ENCODE results near the gene EXTL1.

The EXTL1 gene

DNA sequence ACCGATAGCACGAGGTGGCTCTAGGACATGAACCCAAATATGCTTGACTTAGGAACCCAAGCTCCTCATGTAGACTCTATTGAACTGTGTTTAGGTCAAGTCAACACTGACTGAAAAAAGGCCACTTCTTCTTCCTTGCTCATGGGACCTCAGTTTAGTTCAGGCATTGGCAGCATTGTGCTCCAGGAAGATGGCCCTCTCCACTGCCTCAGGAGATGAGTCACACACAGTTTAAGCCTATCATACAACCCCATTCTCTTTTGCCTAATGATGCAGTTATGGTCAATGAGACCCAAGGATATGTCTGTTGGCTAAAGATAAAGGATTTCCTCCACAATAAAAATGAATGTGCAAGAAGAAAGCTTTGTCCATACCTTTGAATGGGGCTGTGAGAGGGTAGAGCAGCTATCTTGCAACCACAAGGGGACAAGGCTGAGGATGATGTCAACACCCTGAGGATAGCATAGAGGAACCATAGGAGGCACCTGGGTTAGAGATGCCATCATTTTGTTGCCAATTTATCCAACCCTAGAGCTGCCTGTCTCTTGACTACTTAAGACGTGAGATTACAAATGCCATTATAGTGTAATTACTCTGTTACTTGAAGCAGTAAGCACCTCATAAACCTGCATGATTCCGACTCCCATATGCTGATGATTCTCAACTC, 48.9 kb downstream of the EXTL1 start:
- no peak for DNase-seq (ENCODE audit: low read depth)

DNA sequence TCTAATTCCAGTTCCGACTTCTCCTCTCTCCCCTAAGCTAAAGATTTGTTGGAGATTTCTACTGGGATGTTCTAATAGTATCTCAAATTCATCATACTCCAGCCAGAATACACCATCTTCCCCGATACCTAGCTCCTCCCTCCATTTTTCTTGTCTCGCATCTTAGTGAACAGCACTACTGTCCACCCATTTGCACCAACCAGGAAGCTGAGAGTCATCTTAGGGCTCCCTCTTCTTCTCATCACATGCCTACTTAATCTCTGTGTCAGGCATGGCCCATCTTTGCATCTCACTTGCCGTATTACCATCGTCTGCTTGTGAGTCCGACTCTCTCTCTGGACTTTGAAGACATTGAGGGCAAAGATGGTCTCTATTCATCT, 49.4 kb downstream of the EXTL1 start:
- DNase-seq (ENCODE audit: low read depth): no peak

DNA sequence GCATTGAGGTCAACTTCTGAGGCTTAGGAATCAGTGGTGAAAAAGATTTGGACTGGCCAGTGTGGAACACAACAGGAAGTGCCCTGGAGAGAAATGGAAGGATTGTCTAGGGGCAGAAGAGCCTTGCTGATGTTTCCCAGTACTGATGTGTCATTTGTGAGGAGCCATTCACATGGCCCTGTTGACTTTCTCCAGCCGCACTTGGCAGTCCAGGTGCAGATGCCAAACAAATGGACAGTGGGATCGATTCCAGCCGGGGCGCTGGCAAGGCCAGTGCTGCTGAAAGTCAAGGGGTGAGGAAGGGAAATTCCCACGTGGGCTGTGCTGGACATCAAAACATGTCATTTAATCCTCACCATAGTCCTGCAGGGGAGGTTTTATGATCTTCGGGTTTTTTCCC, 50.7 kb downstream of the EXTL1 start:
- DNase-seq (ENCODE audit: low read depth): no peak

DNA sequence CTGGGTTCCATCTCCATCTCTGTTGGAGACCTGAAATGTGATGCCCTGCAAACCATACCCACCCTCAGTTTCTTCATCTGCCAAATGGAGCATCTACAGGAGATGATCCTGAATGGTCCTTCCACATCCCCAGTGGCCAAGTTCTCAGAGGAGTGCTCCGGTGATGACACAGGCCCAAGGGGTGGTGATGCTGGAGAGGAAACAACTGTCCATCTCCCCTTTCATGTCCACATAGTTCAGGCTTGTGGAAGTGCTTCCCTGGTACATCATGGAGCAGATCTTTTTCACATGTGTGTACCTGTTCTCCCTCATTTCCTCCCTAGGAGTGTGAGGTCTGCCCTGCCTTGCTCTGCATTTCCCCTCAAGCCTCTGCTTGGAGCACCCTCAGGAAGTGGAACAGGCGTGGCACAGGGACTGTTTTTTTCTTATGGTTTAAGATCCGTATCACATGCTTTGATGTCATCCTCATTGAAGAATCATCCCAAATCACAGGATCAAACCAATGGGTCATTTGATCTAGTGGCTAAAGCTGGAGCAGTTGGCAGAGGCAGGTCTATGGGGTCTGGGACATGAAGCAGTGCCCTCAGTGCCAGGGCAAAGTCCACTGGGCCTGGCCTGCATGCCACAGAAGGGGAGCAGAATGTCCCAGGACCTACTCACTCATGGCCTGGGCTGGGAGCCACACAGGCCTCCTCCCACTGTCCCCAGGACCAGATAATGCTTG, 54.0 kb downstream of the EXTL1 start:
- no peak for DNase-seq (ENCODE audit: low read depth)

DNA sequence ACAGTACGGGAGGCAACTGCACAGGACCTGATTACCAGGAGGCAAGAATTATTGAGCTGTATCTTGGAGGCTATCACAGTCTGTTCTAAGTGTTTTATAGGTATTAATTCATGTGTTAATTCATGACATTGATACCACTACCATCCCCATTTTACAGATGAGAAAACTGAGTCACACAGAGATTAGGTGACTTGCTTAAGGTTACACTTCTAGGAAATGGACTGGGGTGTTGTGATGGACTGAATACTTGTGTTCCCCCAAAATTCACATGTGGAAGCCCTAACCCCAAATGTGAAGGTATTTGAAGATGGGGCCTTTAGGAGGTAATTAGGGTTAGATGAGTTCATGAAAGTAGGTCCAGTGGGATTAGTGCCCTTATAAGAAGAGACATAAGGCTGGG, 55.9 kb downstream of the EXTL1 start:
- DNase-seq (ENCODE audit: low read depth): no peak

DNA sequence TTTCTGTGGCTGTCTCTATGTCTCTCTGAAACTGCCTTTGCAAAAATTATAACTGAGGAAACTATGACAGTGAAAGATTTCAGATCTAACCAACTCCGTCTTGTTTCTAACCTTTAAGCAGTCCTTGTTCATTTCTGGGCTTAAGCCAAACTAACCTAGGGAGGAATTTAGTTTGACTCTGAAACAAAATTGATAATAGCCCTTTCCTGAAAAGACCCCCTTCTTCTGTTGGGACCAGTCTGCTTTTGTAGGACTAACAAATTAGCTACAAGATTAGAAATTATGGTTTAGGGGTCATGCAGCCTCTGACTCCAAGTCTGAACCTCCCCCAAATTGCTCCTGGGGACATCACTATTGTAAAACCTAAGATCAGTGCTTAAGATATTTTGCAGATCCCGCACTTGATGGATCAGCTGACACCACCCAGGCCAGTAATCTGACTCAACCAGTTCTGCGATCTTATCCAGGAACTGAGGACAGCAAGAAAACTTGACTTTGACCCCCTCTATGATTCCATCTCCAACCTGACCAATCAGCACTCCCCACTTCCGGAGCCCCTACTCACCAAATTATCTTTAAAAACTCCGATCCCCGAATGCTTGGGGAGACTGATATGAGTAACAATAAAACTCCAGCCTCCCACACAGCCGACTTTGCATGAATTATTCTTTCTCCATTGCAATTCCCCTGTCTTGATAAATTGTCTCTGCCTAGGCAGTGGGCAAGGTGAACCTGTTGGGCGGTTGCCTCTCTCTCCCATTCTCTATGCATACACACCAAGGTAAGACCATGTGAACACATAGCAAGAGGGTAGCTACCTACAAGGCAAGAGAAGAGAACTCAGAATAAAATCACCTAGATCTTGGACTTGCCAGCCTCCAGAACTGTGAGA, 57.0 kb downstream of the EXTL1 start:
- no peak for DNase-seq (ENCODE audit: low read depth)

DNA sequence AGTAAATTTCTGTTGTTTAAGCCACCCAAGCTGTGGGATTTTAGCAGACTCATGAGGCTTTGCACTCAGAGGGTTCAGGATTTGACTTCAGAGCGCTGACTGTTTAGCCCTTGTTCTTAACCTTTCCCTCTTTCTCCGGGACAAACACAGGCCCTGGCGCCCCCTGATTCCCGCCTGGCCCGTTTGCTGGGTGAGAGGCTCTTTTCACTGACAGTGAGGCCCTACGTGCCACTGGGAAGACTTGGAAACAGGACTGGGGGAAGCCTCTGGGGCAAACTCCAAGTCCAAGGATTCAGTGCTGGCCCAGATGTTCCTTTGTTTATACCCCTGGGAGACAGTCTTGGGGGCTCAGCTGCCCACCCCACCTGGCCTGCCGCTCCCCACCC, 57.6 kb downstream of the EXTL1 start:
- DNase-seq (ENCODE audit: low read depth): no peak

DNA sequence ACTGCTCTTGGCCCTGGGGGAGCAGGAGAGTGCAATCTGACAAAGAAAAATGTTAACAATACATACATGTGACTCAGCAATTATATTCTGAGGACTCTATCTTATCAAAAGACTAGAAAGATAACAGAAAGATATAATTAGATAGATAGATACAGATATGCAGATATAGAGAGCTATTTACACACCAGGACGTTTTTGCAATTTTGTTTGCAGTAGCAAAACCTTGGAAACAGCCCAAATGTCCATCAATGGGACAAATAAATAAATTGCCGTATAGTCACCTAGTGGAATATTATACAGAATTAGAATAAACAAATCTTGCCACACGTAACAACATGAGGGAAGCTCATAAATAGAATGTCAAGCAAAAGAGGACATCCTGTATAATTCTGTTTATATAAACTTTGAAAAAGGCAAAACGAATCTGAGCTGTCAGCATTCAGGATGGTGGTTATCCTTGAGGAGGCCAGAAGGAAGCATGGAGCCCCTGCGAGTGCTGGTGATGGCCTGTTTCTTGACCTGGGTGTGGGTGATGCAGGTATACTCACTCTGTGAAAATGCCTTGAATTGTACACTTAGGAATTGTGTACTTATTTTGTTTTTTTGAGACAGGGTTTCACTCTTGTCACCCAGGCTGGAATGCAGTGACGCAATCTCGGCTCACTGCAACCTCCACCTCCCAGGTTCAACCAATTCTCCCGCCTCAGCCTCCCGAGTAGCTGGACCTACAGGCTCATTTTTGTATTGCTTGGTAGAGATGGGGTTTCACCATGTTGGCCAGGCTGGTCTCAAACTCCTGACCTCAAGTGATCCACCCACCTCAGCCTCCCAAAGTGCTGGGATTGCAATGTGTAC, 58.6 kb downstream of the EXTL1 start:
- DNase-seq (ENCODE audit: low read depth): no peak

DNA sequence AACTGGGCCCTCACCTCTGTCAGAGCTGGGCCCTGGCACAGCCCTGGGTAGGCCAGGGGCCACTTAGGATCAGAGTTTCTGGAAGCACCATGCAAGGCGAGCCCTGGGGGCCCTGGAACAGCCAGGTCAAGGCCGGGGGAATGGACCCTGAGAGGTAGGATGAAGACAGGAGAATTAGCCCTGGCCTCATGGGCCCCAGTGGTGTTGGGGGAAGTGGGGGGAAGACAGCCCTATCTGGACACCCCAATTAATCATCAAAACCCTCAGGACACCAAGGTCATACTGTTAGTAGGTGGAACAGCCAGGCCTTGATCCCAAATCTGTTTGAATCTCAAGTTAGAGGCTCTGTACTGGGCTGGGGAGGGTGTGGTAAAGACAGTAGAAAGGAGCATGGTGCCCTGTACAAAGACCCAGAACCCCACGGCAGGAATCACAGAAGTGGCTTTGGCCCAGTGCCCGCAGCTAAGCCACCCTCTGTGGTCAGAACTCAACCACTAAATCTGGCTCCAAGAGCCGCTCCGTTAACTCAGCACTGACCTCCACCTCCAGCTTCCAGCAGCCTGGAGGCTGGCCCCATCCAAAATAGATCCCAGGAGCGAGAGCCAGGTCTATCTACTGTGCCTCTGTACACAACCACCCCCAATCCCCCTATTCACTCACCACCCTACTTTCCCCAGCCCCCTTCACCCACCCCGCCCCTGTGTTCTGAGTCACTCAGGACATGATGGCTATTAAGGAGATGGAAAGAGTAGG, 59.9 kb downstream of the EXTL1 start:
- DNase-seq (ENCODE audit: low read depth): no peak

DNA sequence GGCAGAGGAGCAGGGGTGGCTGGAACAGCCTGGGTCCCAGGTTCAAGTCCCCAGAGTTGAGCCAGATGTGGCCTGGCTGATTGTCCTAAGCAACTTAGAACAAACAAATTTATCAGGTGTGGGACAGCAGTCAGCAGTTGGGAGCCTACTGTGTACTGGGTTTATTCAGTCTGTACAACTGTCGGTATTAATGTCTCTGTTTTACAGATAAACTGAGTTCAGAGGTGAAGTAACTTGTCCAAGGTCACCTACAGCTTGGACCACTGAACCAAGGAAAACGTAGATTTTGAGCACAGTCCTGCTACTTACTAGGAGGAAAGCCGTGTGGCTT, 60.4 kb downstream of the EXTL1 start:
- DNase-seq (ENCODE audit: low read depth): no peak

DNA sequence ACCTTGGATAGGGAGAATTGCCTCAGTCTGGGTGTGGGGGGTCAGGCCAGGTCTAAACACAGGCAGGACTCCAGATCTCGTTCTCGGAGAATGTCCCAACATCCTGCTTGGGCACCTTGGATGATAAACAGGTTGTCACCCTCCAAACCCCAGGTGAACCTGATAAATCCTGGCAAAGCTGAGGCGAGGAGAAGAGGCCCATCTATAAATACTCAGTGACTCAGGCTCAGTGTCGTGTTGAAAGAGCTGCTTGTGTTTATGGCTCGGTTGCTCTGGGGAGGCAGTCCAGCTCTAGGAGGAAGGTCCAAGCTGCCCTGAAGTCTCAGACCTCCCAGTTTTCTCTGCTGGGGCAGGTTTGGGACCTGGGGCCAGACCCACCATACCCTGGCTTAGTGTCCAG, 61.6 kb downstream of the EXTL1 start:
- no peak for DNase-seq (ENCODE audit: low read depth)

DNA sequence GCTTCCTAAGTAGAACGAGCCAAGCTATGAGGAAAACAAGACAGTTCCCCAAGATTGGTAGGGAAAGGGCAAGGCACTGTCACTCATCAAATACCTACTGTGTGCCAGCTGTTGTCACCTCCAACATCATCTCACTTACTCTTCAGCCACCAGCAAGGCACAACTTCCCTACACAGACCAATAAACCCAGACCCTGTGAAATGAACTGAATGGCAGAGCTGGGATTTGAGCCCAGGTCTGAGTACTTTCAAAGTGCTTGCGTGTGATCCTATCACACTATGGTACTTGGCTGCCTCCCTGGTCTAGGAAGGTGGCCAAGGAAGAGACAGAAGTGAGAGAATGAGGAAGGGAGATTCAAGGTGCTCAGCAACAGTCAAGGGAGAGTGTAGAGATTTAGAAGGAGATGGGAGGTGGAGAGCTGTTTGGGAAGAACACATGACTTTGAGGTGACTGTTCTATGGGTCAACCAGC, 62.6 kb downstream of the EXTL1 start:
- DNase-seq (ENCODE audit: low read depth): no peak

DNA sequence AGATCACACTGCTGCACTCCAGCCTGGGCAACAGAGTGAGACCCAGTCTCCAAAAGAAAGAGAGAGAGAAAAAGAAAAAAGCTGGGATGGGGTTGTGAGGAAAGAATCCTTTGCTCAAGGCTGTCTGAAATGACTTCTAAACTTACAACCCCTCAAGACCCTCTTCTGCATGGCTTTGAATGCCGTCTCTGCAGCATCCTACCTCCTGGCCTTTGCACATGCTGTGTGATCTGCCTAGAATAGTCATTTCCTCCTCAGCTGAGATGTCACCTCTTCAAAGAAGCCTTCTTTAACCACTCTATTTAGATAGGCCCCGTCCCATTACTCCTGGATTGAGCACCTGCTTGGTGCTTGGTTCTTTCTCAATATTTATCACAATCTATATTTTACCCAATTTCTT, 63.3 kb downstream of the EXTL1 start:
- no peak for DNase-seq (ENCODE audit: low read depth)
